Cardiac muscle cell (in vitro differentiated cells and primary cell): Measurements from ENCODE around the gene SERPINB7. TPM values are rescaled to one million over a fixed set of nuclear protein-coding genes. Genes with fewer than 3 reads are reported as not detected.

Experiments
- DNase-seq, 2 donors: peaks; one replicate each; pipeline versions ENCODE4 v3.0.0 to v3.0.0-alpha.2; 2010 to 2017; ENCODE audit warnings: low read depth in 1 of 2, low spot score in 1 of 2
- H3K27ac ChIP-seq: fragments of 200-600 bp; sonication (generic); 2 replicates; pipeline ENCODE4 v1.5.1; 2016
- H3K27me3 ChIP-seq: fragments of 200-600 bp; sonication (generic); 2 replicates; pipeline ENCODE4 v1.6.0; 2016; ENCODE audit warnings: control low read depth
- H3K36me3 ChIP-seq: fragments of 200-600 bp; sonication (generic); 2 replicates; pipeline ENCODE4 v1.5.1; 2016; ENCODE audit warnings: control low read depth
- H3K4me1 ChIP-seq: fragments of 200-600 bp; sonication (generic); 2 replicates; pipeline ENCODE4 v1.8.1; 2017; ENCODE audit warnings: low read depth, mild to moderate bottlenecking, mixed run types
- H3K4me3 ChIP-seq: fragments of 200-600 bp; sonication (generic); 2 replicates; pipeline ENCODE4 v1.5.1; 2016; ENCODE audit warnings: mild to moderate bottlenecking
- H3K9me3 ChIP-seq: fragments of 200-600 bp; sonication (generic); 2 replicates; pipeline ENCODE4 v1.5.1; 2017; ENCODE audit warnings: low read depth, mild to moderate bottlenecking, control low read depth
- polyA plus RNA-seq: library from polyadenylated mRNA; unstranded; fragments of >200 nt; fragmentation: Nextera tagmentation; extraction: Ambion mirVana; gene quantifications from 2 replicates; pipeline ENCODE4 v1.2.1, GENCODE V29; 2016
- total RNA-seq: library from RNA; depleted of rRNA; stranded (reverse); fragments of >200 nt; gene quantifications from 2 replicates; pipeline ENCODE4 v1.2.3, GENCODE V29; 2016
- TF ChIP-seq, protein P1 (sequence below): IDR thresholded peaks from 2 replicates; pipeline ENCODE4 v1.5.1; 2012; ENCODE audit warnings: low read depth, mild to moderate bottlenecking, low read length

SERPINB7 gene
- total and polyA plus RNA-seq, 2 experiments from 2014 or later = 0.24 TPM; not detected in 1

DNA sequence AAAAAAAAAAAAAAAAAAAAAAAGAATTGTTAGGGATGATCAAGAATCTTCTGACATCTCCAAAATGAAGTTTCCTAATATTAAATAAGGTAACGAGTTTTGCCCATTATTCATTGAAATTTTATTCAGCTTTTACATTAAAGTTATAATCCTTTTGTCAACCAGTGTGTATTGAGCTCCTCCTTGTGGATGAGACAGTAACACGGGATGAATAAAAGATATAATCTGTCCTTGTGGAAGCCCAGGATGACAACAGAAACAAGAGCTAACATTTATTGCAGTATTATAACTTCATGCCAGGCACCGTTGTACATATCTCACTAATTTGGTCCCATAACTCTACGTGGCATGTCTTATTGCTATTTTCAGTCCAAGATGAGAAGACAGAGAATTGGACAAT lies 33.4 kb upstream of the SERPINB7 start:
- DNase-seq = peak in 1 of 2 donors; percentile 6
- Histone ChIP-seq H3K36me3 (no peaks in the 10 kb centered on the region), H3K4me3 (no peak overlapping the region), H3K27ac (no peak overlapping the region), H3K9me3 (no peaks in the 10 kb centered on the region), H3K4me1 (no peaks in the 10 kb centered on the region), H3K27me3 (no peaks in the 10 kb centered on the region)
- TF ChIP-seq, protein P1, sequence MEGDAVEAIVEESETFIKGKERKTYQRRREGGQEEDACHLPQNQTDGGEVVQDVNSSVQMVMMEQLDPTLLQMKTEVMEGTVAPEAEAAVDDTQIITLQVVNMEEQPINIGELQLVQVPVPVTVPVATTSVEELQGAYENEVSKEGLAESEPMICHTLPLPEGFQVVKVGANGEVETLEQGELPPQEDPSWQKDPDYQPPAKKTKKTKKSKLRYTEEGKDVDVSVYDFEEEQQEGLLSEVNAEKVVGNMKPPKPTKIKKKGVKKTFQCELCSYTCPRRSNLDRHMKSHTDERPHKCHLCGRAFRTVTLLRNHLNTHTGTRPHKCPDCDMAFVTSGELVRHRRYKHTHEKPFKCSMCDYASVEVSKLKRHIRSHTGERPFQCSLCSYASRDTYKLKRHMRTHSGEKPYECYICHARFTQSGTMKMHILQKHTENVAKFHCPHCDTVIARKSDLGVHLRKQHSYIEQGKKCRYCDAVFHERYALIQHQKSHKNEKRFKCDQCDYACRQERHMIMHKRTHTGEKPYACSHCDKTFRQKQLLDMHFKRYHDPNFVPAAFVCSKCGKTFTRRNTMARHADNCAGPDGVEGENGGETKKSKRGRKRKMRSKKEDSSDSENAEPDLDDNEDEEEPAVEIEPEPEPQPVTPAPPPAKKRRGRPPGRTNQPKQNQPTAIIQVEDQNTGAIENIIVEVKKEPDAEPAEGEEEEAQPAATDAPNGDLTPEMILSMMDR = peak; percentile 20

- no peaks in the 10 kb centered on the region for H3K27me3 ChIP-seq
- TF ChIP-seq, protein P1 = no peak
- H3K36me3 ChIP-seq = no peaks in the 10 kb centered on the region
- no peak overlapping the region for H3K4me3 ChIP-seq
- no peaks in the 10 kb centered on the region for H3K9me3 ChIP-seq
- DNase-seq = no peak
- H3K27ac ChIP-seq = no peak overlapping the region
- no peaks in the 10 kb centered on the region for H3K4me1 ChIP-seq
These were observed 28.2 kb upstream of the SERPINB7 start for GRCh38 chr18:63747006-63747405.

DNA sequence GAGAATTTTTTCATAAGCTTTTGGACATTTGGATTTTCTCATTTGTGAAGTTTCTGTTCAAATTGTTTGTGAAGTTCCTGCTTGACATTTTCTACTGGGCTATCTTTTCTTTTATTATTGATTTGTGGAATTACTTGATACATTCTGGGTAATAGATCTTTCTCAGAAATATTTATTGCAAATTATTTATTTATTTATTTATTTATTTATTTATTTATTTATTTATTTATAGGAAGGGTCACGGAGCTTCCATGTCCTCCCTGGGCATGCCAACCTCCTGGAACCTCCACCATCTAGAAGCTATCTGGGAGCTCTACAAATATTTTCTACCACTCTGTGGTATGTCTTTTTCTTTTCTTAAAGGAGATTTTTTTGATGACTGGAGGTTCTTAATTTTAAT lies 25.7 kb upstream of the SERPINB7 start:
- no peak overlapping the region for H3K4me3 ChIP-seq
- TF ChIP-seq, protein P1 = no peak
- H3K4me1 ChIP-seq = no peaks in the 10 kb centered on the region
- H3K27ac ChIP-seq = no peak overlapping the region
- no peaks in the 10 kb centered on the region for H3K9me3 ChIP-seq
- DNase-seq = no peak
- H3K36me3 ChIP-seq = no peaks in the 10 kb centered on the region
- no peaks in the 10 kb centered on the region for H3K27me3 ChIP-seq

- Histone ChIP-seq H3K27ac (no peak overlapping the region), H3K9me3 (no peaks in the 10 kb centered on the region), H3K4me3 (no peak overlapping the region), H3K36me3 (no peaks in the 10 kb centered on the region), H3K27me3 (no peaks in the 10 kb centered on the region), H3K4me1 (no peaks in the 10 kb centered on the region)
- TF ChIP-seq, protein P1 = no peak
- DNase-seq = no peak
These were observed 22.6 kb upstream of the SERPINB7 start for GRCh38 chr18:63752636-63753035.

DNA sequence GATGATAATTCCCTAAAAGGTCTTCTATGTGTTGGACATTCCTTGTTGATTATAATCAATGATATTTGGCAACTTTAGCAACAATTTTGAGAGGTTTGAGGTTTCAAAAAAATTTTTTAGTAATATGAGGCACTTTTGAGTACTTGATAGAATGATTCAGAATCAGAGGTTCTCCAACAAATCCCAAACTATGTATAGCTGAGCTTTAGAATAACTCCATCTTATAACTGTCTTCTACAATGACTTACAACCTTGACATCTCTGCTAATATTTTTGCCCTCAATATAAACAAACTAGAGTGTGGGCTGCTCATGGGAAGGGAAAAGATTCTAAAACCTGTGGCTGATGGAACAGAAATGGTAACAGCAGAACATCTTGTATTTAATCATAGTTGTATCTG lies 21.5 kb upstream of the SERPINB7 start:
- Histone ChIP-seq H3K4me3 (no peak overlapping the region), H3K27ac (no peak overlapping the region), H3K27me3 (no peaks in the 10 kb centered on the region), H3K36me3 (no peaks in the 10 kb centered on the region), H3K4me1 (no peaks in the 10 kb centered on the region), H3K9me3 (no peaks in the 10 kb centered on the region)
- TF ChIP-seq, protein P1 = no peak
- no peak for DNase-seq

GRCh38 chr18:63757541-63757940 lies 17.7 kb upstream of the SERPINB7 start:
- H3K4me3 ChIP-seq = no peak overlapping the region
- H3K27ac ChIP-seq = no peak overlapping the region
- no peak for DNase-seq
- no peaks in the 10 kb centered on the region for H3K9me3 ChIP-seq
- H3K27me3 ChIP-seq = no peaks in the 10 kb centered on the region
- no peaks in the 10 kb centered on the region for H3K36me3 ChIP-seq
- no peaks in the 10 kb centered on the region for H3K4me1 ChIP-seq
- TF ChIP-seq, protein P1 = no peak
